IPS-18c (cell line): ENCODE results near the gene PHOX2B.
"Not testable (repeated sequence)": the region's sequence is repeated elsewhere in the genome, so short reads cannot be mapped to it uniquely, and the experiment has no call there.

Experiments
- H3K4me3 ChIP-seq: 2 replicates; pipeline ENCODE4 v1.7.0; 2013; ENCODE audit warnings: low read depth, mild to moderate bottlenecking, low read length, moderate library complexity; ENCODE audit not compliant: insufficient read depth
- H3K9me3 ChIP-seq: one replicate; pipeline ENCODE4 v1.6.1; 2013; ENCODE audit warnings: mild to moderate bottlenecking, low read length, moderate library complexity; ENCODE audit not compliant: control insufficient read depth, insufficient read depth

Gene PHOX2B

GRCh38 chr4:41725254-41725653 is 23.3 kb downstream of the PHOX2B start:
- Histone ChIP-seq H3K9me3 (no peaks in the 10 kb centered on the region), H3K4me3 (no peak overlapping the region)

DNA sequence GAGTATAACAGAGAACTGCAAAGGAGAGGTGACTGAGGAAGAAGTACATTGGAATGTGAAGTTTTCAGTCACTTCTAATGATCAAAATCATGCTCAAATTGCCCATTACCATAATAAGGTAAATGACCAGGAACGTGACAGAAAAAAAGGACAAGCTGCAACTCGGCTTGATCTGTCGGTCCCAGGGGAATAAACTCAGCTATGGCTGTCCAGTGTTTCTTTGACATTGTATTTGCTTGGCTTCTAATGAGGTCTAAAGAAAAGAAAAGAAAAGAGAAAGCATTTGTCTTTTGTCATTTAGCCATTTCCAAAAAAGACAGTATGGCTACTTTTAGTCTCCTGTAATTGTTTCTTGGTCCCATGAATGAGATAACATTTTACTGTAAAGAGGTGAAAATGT is 25.2 kb downstream of the PHOX2B start:
- Histone ChIP-seq H3K9me3 (no peaks in the 10 kb centered on the region), H3K4me3 (no peak overlapping the region)

DNA sequence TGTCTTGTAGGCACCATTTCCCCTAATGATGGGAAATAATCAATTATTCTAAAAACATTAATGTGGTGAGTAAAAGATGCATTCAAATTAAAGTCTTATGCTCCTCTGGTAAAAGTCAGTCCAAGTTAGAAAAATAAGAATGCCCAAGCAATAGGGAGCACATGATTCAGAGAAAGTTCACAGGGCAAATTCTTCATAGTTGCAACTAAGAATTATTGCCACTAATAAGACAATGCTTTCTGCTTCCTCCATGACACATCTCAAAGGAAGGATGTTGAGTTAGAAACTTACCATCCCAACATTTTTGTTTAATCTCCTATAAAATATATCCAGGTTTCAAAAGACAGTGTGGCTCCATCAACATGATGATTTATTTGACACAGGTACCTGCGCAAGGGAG is 26.3 kb downstream of the PHOX2B start:
- H3K9me3 ChIP-seq = no peaks in the 10 kb centered on the region
- H3K4me3 ChIP-seq = no peak overlapping the region

DNA sequence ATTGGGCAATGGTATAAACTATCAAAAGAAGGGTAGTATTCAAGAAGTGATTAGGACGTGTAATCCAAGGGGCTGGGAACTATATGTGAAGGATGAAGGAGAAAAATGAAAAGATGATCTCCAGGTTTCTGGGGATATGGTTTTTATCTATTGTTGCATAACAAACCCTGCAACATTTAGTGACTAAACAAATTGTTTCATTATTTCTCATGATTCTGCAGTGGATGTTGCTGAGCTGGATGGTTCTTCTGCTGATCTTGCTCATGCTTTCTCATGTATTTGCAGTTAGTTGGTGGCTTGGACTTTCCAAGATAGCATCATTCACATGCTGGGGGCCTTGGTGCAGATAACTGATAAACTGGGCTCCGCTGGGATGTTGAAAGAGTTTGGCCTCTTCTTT is 29.1 kb downstream of the PHOX2B start:
- no peak overlapping the region for H3K4me3 ChIP-seq
- H3K9me3 ChIP-seq = no peaks in the 10 kb centered on the region

GRCh38 chr4:41718907-41719306 is 29.6 kb downstream of the PHOX2B start:
- H3K4me3 ChIP-seq = no peak overlapping the region

GRCh38 chr4:41715155-41715554 is 33.4 kb downstream of the PHOX2B start:
- no peak overlapping the region for H3K4me3 ChIP-seq
- H3K9me3 ChIP-seq = no peaks in the 10 kb centered on the region

More at GRCh38 chr4:41718907-41719306, 29.6 kb downstream of the PHOX2B start:
- no peaks in the 10 kb centered on the region for H3K9me3 ChIP-seq

DNA sequence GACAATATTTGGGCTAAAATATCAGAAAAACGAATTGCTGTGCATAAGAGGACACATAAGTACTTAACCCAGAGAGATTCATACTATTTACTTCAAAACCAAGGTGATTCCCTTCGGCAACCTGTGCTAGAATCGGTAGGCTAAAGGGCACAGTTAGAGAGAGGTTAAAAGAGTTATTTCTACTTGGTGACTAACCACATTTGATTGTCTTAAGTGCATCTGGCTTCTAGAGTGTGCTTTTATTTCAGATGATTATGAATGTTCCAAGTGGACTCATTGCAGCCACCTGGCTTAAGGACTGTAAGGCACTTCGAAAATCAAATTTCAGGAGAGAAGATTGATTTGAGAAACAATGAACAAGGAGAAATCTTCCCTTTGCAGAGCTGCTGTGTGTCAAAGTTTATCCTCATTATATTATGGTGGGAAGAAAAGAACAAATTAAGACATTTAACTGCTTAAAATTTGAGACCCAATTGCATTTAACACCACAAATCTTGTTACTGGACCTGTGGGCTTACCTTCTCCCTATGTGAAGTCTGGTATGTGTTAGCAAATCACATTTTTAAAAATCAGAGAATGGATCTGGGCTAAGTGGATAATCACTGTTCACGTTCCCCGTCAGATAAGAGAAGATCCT is 34.0 kb downstream of the PHOX2B start:
- H3K4me3 ChIP-seq = no peak overlapping the region
- no peaks in the 10 kb centered on the region for H3K9me3 ChIP-seq

DNA sequence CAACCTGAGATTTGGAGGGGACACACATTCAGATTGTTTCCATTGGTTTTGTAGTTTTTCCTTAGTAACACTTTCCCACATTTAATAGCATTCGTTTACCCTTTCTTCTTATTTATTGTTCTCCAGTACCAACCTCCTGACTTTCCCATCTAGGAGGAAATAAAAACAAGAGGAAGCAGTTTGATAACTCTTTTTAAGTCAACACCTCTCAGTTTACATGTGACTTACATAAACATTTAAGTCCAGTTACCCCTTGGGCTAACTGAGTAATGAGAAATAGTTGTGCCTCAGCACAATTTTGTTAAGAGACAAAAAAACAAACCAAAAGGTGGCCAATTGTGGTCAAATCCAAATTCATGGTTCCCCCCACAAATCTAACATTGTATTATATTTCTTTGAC is 34.8 kb downstream of the PHOX2B start:
- H3K9me3 ChIP-seq = no peaks in the 10 kb centered on the region
- no peak overlapping the region for H3K4me3 ChIP-seq

DNA sequence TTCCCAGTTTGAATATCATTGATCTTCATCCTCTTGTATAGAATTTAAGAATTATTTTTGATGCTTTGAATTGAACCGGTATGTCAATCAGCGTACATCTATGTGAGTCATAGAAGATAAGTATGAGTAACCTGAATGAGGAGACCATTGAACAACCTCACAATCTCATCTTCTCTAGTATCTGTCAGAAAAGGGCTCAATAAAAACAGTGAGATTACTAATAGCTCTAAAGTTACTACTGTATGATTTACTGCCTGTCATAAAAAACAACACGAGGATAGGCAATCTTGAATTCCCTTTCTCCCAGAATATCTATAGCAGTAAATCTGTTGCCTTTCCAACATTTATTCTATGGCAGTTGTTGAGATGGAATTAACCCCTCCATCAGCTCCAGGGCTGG is 36.1 kb downstream of the PHOX2B start:
- Histone ChIP-seq H3K9me3 (no peaks in the 10 kb centered on the region), H3K4me3 (no peak overlapping the region)

- not testable (repeated sequence) for H3K9me3 ChIP-seq, H3K4me3 ChIP-seq
Observed at GRCh38 chr4:41711654-41712053, 36.9 kb downstream of the PHOX2B start.

- H3K4me3 ChIP-seq = no peak overlapping the region
Observed at GRCh38 chr4:41709844-41710481, 38.6 kb downstream of the PHOX2B start.

GRCh38 chr4:41703785-41704184 is 44.7 kb downstream of the PHOX2B start:
- Histone ChIP-seq H3K4me3 (no peak overlapping the region), H3K9me3 (no peaks in the 10 kb centered on the region)

More at GRCh38 chr4:41709844-41710481, 38.6 kb downstream of the PHOX2B start:
- no peaks in the 10 kb centered on the region for H3K9me3 ChIP-seq

GRCh38 chr4:41702770-41703169 is 45.8 kb downstream of the PHOX2B start:
- no peaks in the 10 kb centered on the region for H3K9me3 ChIP-seq
- no peak overlapping the region for H3K4me3 ChIP-seq

DNA sequence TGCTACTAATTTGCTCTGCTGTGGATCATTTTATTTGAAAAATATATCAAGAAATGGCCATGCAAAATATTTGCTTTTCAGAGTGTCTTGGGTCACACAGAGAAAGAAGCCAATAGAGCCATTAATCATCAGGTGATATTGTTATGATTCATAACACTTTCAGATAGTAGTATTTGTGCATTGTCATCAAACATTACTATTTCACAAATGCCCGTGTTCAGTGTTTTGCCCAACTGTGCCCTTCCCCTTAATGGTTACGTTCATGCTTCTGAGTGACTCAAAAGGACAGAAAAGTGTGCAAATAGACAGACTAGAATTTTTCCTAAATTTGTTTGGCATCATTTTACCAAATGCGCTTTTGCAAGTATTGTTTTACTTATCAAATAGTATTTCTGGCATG is 46.5 kb downstream of the PHOX2B start:
- no peak overlapping the region for H3K4me3 ChIP-seq

GRCh38 chr4:41696763-41697162 is 51.8 kb downstream of the PHOX2B start:
- Histone ChIP-seq H3K9me3 (no peaks in the 10 kb centered on the region), H3K4me3 (no peak overlapping the region)

More for the DNA sequence above, 46.5 kb downstream of the PHOX2B start:
- H3K9me3 ChIP-seq = no peaks in the 10 kb centered on the region

GRCh38 chr4:41696131-41696530 is 52.4 kb downstream of the PHOX2B start:
- Histone ChIP-seq H3K9me3 (no peaks in the 10 kb centered on the region), H3K4me3 (no peak overlapping the region)
